D721Med (cell line): ENCODE data around the gene LRRC36.

Source experiments
- DNase-seq: peaks from one replicate; pipeline ENCODE4 v3.0.0; 2011; ENCODE audit warnings: low spot score; ENCODE audit not compliant: insufficient read length
- FAIRE-seq: peaks from 2 replicates; lab custom pipeline; 2011; peaks lifted over from hg19 to GRCh38; lab: Jason Lieb, UNC
- TF ChIP-seq, protein P1 (sequence below): IDR thresholded peaks from 2 replicates; pipeline ENCODE4 v1.5.1; 2012; ENCODE audit warnings: mild to moderate bottlenecking, control low read depth; ENCODE audit not compliant: insufficient read depth; ENCODE audit errors: missing control alignments

Gene LRRC36

GRCh38 chr16:67432506-67432890 lies 105.9 kb downstream of the LRRC36 start:
- TF ChIP-seq, protein P1, sequence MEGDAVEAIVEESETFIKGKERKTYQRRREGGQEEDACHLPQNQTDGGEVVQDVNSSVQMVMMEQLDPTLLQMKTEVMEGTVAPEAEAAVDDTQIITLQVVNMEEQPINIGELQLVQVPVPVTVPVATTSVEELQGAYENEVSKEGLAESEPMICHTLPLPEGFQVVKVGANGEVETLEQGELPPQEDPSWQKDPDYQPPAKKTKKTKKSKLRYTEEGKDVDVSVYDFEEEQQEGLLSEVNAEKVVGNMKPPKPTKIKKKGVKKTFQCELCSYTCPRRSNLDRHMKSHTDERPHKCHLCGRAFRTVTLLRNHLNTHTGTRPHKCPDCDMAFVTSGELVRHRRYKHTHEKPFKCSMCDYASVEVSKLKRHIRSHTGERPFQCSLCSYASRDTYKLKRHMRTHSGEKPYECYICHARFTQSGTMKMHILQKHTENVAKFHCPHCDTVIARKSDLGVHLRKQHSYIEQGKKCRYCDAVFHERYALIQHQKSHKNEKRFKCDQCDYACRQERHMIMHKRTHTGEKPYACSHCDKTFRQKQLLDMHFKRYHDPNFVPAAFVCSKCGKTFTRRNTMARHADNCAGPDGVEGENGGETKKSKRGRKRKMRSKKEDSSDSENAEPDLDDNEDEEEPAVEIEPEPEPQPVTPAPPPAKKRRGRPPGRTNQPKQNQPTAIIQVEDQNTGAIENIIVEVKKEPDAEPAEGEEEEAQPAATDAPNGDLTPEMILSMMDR, result no peak
- FAIRE-seq (no peak), DNase-seq (no peak)

- TF ChIP-seq, protein P1, result no peak
- DNase-seq (no peak), FAIRE-seq (no peak)
Measured at GRCh38 chr16:67433131-67433719, 106.6 kb downstream of the LRRC36 start.
